CD1c-positive myeloid dendritic cell (primary cell): ENCODE data around the gene DPAGT1.
"Not testable (repeated sequence)": the region's sequence is repeated elsewhere in the genome, so short reads cannot be mapped to it uniquely, and the experiment has no call there.

ENCODE experiments used
- DNase-seq: peaks from one replicate; pipeline ENCODE4 v3.0.0-alpha.2; 2016; ENCODE audit errors: extremely low spot score

The DPAGT1 gene

GRCh38 chr11:119115484-119116234, 14.0 kb upstream of the DPAGT1 start:
- DNase-seq = peak; percentile 83

GRCh38 chr11:119114351-119114750, 12.7 kb upstream of the DPAGT1 start:
- DNase-seq = no peak

DNA sequence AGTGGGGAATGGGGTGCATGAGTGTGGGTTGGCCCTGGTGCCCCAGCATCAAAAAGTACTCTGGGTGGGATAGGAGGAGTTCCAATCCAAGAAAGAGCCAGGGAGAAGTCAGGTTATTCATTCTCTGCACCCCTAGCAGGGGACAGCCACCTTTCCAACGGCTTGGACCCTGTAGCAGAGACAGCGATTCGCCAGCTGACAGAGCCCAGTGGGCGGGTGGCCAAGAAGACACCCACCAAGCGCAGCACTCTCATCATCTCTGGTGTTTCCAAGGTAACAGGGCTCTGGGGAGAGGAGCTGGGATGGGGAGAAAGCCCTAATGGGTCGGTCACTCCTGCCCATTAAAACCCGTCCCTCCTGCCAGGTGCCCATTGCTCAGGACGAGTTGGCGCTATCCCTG, 12.1 kb upstream of the DPAGT1 start:
- DNase-seq = no peak

GRCh38 chr11:119112314-119113020, 10.8 kb upstream of the DPAGT1 start:
- no peak for DNase-seq

- DNase-seq = no peak
These were observed 9.8 kb upstream of the DPAGT1 start for GRCh38 chr11:119111361-119111925.

- no peak for DNase-seq
These were observed 8.8 kb upstream of the DPAGT1 start for GRCh38 chr11:119110439-119110838.

GRCh38 chr11:119109843-119110242, 8.2 kb upstream of the DPAGT1 start:
- DNase-seq = no peak

GRCh38 chr11:119108857-119109221, 7.2 kb upstream of the DPAGT1 start:
- DNase-seq = no peak

- DNase-seq = peak; percentile 65
These were observed 6.6 kb upstream of the DPAGT1 start for GRCh38 chr11:119108146-119108856.

- no peak for DNase-seq
These were observed 6.0 kb upstream of the DPAGT1 start for GRCh38 chr11:119107538-119108145.

- DNase-seq = peak; percentile 96
These were observed 5.2 kb upstream of the DPAGT1 start, which contains the start of gene C2CD2L for GRCh38 chr11:119106564-119107537. Gene C2CD2L, plus strand, starts transcription at chr11:119107344. Its CDS starts 398 bp downstream, at chr11:119107742.

- DNase-seq = no peak
These were observed 2.1 kb upstream of the DPAGT1 start for GRCh38 chr11:119103793-119104192.

DNA sequence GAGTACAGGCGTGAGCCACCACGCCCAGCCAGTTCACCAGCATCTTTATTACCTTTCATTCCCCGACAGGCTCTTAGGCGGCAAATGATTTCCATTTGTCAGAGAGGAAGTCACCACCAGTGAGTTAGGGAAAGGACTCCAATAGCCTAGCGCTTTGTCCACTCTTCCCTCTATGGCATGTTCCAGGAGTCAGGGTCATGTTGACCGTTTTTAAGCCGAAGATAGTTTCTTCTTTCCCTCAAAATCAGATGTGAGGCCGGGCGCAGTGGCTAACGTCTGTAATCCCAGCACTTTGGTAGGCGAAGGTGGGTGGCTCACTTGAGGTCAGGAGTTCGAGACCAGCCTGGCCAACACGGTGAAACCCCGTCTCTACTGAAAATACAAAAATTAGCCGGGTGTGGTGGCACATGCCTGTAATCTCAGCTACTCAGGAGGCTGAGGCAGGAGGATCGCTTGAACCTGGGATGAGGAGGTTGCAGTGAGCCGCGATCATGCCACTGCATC, 1.6 kb upstream of the DPAGT1 start:
- DNase-seq = not testable (repeated sequence)

DNA sequence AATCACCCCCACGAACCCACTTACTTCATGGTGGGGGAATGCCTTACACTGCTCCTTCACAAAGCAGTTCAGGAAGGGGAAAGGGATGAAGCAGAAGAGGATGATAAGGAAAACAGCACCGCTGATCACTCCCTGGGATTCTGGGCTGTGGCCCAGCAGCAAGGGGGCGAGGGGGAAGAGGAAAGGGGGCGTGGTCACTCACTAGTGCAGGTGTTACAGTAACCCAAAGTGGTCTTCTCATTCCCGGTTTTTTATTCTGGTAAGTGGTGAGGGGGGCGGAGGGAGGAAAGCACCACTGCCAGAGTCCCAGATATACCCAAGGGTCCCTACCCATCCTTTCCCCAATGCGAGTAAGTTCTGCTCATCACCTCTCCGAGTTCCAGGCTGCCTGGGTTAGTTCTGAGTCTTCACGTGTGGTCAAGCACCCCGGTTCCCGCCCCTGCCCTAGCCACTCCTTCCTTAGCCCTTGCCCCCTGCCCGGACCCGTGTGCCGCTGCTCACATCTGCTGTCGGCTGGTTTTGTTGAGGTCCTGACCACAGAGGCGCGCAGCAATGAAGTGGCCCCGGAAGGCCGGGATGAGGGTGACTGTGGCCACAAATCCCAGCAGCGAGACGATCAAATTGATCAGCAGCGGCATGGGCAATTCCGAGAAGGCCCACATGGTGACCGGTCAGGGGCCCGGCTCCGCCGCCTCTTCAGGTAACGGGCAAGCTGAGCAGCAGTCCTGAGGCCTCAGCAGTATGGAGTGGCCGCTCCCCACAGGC, 477 bp downstream of the DPAGT1 start:
- DNase-seq = peak; percentile 16

- DNase-seq = peak; percentile 18
These were observed 1.2 kb downstream of the DPAGT1 start for GRCh38 chr11:119100246-119100970.

GRCh38 chr11:119099711-119100110, 1.9 kb downstream of the DPAGT1 start:
- DNase-seq = no peak

GRCh38 chr11:119095066-119095880, 6.4 kb downstream of the DPAGT1 start:
- DNase-seq = peak; percentile 100

GRCh38 chr11:119094816-119095065, 6.9 kb downstream of the DPAGT1 start:
- DNase-seq = peak; percentile 85
